ENCODE results near the gene LMF1. TPM values are rescaled to one million over a fixed set of nuclear protein-coding genes. Genes with fewer than 3 reads are reported as not detected.

Gene LMF1
- polyA plus RNA-seq, 1 donor (not counting 4 experiments of a cell fraction or from before 2014, with no cell fraction given): 3.1 TPM

DNA sequence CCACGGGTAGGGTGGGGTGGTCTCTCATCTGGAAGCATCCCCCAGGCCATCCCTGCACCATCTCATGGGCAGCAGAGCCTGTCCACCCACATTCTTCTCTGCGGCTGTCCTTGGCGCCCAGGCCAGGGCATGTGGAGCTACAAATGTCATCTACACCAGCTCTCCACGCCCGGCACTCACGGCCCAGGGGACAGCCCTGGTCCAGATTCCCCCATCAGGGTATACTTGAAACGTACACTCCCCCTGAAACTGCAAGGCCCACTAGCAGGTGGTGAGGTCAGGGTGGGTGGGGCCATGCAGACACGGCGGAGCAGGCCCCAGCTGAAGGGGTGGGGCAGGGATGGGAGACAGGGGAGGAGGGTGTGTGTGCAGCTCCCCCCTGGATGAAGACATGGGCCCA is 7.6 kb upstream of the LMF1 start:
- Histone ChIP-seq H3K79me2 (ENCODE audit: control insufficient read depth, insufficient read depth, low read length) (no peaks in the 10 kb centered on the region), H3K27me3 (ENCODE audit: control insufficient read depth, extremely low read depth, insufficient read depth, low read length) (peaks cover 49% of the 10 kb centered on the region), H2AFZ (ENCODE audit: control insufficient read depth, low read length) (no peak overlapping the region), H4K20me1 (ENCODE audit: control insufficient read depth, extremely low read depth, insufficient read depth, low read length) (no peaks in the 10 kb centered on the region), H3K4me3 (ENCODE audit: control insufficient read depth in 2 of 3, extremely low read depth in 1 of 3, insufficient read depth in 2 of 3, low read depth in 1 of 3, low read length in 3 of 3) (no peak overlapping the region), H3K9ac (ENCODE audit: control insufficient read depth, extremely low read depth, insufficient read depth, low read length) (no peak overlapping the region), H3K9me3 (ENCODE audit: control insufficient read depth, low read depth, low read length) (no peaks in the 10 kb centered on the region), H3K27ac (ENCODE audit: control insufficient read depth, insufficient read depth, low read length) (no peak overlapping the region), H3K4me1 (ENCODE audit: control insufficient read depth, extremely low read depth, insufficient read depth, low read length) (no peaks in the 10 kb centered on the region), H3K4me2 (ENCODE audit: control insufficient read depth, extremely low read depth, insufficient read depth, low read depth, low read length) (no peak overlapping the region), H3K9me1 (ENCODE audit: control insufficient read depth, extremely low read depth, insufficient read depth, low read length) (no peaks in the 10 kb centered on the region), H3K36me3 (ENCODE audit: control insufficient read depth in 2 of 2, extremely low read depth in 1 of 2, insufficient read depth in 2 of 2, low read length in 2 of 2) (no peaks in the 10 kb centered on the region)
- DNase-seq (ENCODE audit: low read depth, low spot score) (no peak), FAIRE-seq (no peak)
- dilution Hi-C loops (cut with MboI; ENCODE audit: extremely low pct_ligation_motif_present, low sequenced_read_pairs): no loop called here
- TF ChIP-seq CTCF (optimal IDR thresholded peaks at IDR 0.05 in 1 of 3, IDR thresholded peaks at IDR 0.05 in 1 of 3, conservative IDR thresholded peaks at IDR 0.05 in 1 of 3; ENCODE audit: extremely low read depth in 1 of 3, insufficient read depth in 2 of 3, low read length in 3 of 3) (no peak), EZH2 (IDR thresholded peaks at IDR 0.05; ENCODE audit: low read length) (no peak)

- H3K79me2 ChIP-seq (ENCODE audit: control insufficient read depth, insufficient read depth, low read length): no peaks in the 10 kb centered on the region
- H3K4me1 ChIP-seq (ENCODE audit: control insufficient read depth, extremely low read depth, insufficient read depth, low read length): no peaks in the 10 kb centered on the region
- FAIRE-seq (no peak), DNase-seq (ENCODE audit: low read depth, low spot score) (no peak)
- no peak for TF ChIP-seq CTCF (optimal IDR thresholded peaks at IDR 0.05 in 1 of 3, IDR thresholded peaks at IDR 0.05 in 1 of 3, conservative IDR thresholded peaks at IDR 0.05 in 1 of 3; ENCODE audit: extremely low read depth in 1 of 3, insufficient read depth in 2 of 3, low read length in 3 of 3)
- no peak for TF ChIP-seq EZH2 (IDR thresholded peaks at IDR 0.05; ENCODE audit: low read length)
- no peak overlapping the region for H3K4me2 ChIP-seq (ENCODE audit: control insufficient read depth, extremely low read depth, insufficient read depth, low read depth, low read length)
- no peaks in the 10 kb centered on the region for H4K20me1 ChIP-seq (ENCODE audit: control insufficient read depth, extremely low read depth, insufficient read depth, low read length)
- no peak overlapping the region for H3K4me3 ChIP-seq (ENCODE audit: control insufficient read depth in 2 of 3, extremely low read depth in 1 of 3, insufficient read depth in 2 of 3, low read depth in 1 of 3, low read length in 3 of 3)
- H3K27me3 ChIP-seq (ENCODE audit: control insufficient read depth, extremely low read depth, insufficient read depth, low read length): peaks cover 43% of the 10 kb centered on the region
- no peaks in the 10 kb centered on the region for H3K9me3 ChIP-seq (ENCODE audit: control insufficient read depth, low read depth, low read length)
- H3K27ac ChIP-seq (ENCODE audit: control insufficient read depth, insufficient read depth, low read length): no peak overlapping the region
- H2AFZ ChIP-seq (ENCODE audit: control insufficient read depth, low read length): no peak overlapping the region
- no peaks in the 10 kb centered on the region for H3K36me3 ChIP-seq (ENCODE audit: control insufficient read depth in 2 of 2, extremely low read depth in 1 of 2, insufficient read depth in 2 of 2, low read length in 2 of 2)
- H3K9ac ChIP-seq (ENCODE audit: control insufficient read depth, extremely low read depth, insufficient read depth, low read length): no peak overlapping the region
- no peaks in the 10 kb centered on the region for H3K9me1 ChIP-seq (ENCODE audit: control insufficient read depth, extremely low read depth, insufficient read depth, low read length)
- dilution Hi-C loops (cut with MboI; ENCODE audit: extremely low pct_ligation_motif_present, low sequenced_read_pairs): no loop called here
Observed at GRCh38 chr16:977896-978295, 7.1 kb upstream of the LMF1 start.

All from keratinocyte (primary cell).